Cardiac septum (tissue), 1 donor: Measurements from ENCODE around the gene FNDC1. TPM values are rescaled to one million over a fixed set of nuclear protein-coding genes. Genes with fewer than 3 reads are reported as not detected.

Source experiments
- DNase-seq: peaks from one replicate; pipeline ENCODE4 v3.0.0-alpha.2; 2020; ENCODE audit warnings: low spot score
- intact Hi-C: fragments of 100-400 bp; cut with DNase I; formaldehyde crosslinking; loops from one replicate; pipeline ENCODE4 v1.14.0; 2022
- total RNA-seq: library from RNA; stranded (reverse); fragmentation: NEBNext Ultra II Directional; extraction: Animal tissue kit (Norgen Biotek cat#: 25700); gene quantifications from one replicate; pipeline ENCODE4 v1.2.1, GENCODE V29; 2021
- donor health status: DM: no; HTN: no; CAD: no.

The FNDC1 gene
- total RNA-seq, 1 donor from 2014 or later = 1.9 TPM

DNA sequence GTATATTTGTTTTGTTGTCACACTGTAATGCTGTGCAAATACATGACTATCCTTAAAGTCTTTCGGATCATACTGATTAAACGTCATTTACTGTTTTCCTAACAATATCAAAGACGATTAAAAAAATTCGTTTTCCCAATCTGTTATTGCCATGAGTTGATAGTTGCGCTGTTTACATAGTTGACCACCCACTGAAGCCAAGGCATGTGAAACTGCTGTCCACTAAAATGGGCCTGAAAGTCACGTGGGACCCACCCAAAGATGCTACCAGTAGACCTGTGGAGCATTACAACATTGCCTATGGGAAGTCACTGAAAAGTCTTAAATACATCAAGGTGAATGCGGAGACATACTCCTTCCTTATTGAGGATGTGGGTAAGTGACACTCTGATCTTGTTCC, 28.1 kb downstream of the FNDC1 start:
- intact Hi-C loops = no loop called here

DNA sequence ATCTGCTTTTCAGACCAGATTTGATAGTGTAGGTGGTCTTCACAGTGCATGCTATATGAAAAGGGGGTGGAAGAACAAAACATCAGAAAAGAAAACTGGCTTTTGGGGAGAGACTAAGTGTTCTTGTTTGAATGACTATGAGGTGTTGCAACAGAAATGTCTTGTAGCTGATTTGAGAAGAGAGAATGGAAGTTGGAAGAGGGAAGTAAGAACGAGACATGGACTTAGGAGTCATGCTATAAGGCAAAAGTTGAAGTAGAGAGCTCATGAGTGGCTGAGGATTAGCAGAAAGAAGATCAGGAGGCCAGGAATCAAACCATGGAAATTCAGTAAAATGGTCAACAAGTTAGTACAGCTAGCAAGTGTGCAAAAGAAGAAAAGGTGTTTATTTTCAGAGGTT, 32.1 kb downstream of the FNDC1 start:
- intact Hi-C loops = no loop called here
- DNase-seq = no peak

More for the DNA sequence above, 28.1 kb downstream of the FNDC1 start:
- no peak for DNase-seq

DNA sequence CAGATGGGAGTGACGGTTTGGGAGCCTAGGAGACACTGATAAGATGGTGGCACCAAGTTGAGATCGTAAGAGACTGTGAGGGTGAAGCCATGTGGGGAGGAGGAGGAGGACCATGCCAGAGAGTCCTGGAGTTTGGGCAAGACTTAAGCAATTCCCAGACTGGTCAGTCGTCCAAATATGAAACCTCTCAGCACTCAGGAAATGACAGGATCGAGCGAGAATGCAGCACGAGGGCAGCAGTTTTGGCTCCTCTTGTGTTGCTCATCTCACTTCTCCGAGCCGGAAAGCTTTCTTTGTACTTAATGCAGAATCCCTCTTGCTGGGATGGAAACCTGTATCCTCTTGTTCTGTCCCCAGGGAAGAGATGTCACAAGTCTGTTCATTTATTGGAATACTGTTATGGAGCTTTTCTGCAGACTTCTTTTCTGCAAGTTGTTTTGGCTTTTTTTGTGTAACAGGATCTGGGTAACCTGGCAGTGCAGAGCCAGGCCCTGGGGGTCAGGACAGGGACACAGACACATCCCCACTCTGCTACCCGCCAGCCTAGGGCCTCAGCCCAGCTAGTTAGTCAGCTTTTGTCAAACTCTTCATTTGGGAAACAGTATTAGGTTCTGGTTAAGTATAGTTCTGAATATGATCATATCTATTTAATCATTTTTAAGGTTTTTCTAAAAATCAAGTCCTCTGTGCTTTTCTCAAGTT, 34.3 kb downstream of the FNDC1 start:
- intact Hi-C loops = no loop called here
- DNase-seq = no peak

DNA sequence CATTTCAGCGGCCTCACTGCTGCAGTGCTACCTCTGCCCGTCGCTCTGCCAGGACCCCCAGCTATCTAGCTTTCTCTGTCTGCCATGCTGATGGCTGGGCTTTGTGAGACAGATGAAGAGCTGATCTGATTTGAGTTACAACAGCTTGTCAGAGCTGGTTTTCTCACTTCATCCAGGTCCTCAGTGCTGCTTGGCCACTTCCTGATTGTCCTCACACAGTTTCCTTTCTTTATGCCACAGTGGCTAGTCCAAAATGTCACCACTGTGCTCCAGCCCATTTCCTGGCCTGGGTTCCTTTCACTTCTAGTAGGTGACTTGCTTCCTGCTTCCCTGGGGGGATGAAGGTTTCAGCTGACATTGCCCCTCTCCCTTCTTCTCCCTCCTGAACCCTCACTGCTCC, 35.4 kb downstream of the FNDC1 start:
- DNase-seq = no peak
- intact Hi-C loops = no loop called here

DNA sequence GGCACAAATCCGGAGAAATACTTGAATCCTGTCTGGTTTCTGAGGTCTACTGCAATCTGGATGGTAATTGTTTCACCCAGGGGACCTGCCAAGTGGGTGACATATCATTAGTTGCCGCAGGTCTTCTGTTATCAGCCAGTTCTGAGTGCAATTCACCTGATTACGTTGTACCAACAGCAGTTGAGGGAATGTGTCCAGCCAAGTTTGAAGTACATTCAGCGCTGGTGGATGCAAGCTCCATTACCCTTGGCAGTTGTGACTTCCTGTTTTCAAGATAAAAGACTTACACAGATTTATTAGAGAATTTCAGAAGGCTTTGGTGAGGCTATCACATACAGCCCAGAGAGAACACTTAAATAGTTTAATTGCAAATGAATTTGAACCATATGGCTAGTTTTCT, 42.8 kb downstream of the FNDC1 start:
- intact Hi-C loops = no loop called here
- DNase-seq = no peak

DNA sequence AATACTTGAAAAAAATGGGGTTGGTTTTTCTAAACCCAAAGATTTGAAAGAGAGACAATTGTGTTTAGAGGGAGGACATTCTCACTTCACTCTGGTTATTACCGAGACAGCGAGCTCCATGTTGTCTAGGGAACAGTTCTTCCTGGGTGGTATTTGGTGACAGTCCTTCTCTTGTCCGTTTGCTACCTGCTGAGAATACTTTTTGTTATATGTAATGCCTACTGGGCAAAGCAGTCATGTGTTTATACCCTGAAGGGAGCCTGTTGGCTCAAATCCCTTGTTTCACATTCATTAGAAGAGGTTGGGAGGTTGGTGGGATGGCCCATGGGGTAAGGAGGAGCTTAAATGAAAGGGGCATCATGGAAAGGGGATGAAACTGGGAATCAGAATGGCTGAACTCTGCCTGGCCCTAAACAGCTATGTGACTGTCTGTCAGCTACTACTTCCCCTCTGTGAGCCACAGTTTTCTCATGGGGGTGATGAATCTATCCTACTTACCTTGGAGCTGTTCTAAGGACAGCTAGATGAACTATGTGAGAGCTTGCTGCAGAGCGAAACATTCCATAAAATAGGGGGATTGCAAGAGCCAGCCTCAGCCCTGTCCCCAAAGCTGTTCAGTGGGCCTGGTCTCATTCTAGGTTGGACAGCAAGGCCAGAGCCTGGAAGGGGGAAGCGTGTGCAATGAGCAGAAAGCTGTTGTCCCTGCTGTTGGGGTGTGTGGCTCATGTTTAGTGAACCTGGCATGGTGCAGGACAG, 43.5 kb downstream of the FNDC1 start:
- intact Hi-C loops = no loop called here
- DNase-seq = no peak

DNA sequence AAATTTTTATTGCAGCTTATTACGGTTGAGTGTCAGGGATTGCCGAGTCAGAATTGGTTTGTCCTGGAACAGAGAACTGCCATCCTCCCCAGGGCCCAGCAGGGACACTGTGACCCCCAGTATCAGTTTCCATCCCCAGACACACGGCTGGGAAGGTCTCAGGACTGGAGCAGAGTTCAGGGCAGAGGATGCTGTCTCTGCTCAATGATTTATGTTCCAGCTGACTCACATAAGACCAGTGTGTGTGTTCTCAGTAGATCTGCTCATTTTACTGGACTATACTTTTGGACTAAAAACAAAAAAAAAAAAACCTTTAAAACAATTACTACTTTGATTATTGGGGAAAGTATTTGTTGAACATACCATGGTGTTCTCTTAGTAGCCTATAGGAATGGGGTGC, 44.2 kb downstream of the FNDC1 start:
- intact Hi-C loops = no loop called here
- DNase-seq = no peak

DNA sequence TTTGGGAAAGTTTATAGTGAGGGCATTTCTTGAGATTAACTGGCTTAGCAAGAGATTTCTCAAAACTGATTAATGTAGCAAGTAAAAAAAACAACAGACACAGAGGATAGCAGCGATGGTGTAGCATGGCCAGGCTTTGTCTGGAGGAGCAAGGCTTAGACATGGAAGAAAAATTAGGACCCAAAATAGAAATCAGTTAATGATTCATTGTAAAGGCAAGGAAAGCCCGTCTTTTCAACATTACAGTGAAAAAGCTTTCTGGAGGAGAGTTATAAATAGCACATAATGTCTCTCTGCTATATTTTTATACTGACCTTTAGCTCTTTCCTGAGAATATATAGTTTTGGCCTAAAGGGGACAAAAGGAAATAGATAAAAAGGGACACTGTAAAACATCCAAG, 45.1 kb downstream of the FNDC1 start:
- DNase-seq = no peak
- intact Hi-C loops = no loop called here

DNA sequence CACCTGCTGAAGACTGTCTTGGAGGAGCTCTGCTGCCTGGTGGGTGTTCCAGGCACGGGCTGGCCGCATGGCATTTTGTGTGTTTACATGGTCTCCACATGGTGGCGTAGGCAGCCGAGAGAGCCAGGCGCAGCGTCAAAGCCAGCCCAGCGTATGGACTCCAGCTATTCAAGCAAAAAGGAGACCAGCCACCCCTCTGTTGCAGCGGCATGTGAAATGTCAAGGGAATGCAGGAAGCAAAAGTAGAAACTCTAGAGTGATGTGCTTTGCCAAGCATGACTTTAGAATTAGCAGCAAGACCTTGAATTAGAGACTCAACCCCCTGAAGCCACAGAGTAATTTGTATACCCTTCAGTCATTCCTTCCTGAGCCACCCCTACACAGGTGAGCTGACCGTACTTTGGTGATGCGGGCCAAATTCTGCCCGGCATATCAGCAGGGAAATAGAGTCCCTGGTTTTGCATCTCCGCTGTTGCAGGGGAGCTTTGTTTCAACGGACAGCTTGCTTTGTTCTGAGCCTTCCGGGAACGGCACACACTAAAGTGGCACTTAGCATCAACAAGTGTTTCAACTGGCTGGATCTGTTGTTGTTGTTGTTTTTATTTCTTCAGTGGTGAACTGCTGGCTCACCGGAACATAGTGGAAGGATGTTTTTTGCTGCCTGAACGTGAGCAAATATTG, 48.5 kb downstream of the FNDC1 start:
- no peak for DNase-seq
- intact Hi-C loops = no loop called here

DNA sequence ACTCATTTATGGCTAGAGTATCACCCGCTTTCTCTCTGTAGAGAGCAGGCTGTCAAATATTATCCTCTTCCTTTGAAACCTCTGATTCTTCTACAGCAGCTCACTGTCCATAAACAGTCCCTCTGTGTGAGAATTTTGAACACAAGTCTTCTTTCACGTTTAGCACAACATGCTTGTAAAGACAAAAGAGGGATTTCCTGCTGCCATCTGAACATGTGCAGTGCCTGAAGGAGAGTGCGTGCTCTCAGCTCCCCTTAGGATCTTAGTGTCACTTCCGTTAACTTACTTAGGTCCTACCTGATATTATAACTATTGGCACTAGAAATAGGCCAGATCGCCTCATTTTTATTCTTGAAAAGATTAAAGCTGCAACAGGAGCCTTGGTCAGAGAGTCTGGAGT, 50.9 kb downstream of the FNDC1 start:
- intact Hi-C loops = no loop called here
- no peak for DNase-seq

DNA sequence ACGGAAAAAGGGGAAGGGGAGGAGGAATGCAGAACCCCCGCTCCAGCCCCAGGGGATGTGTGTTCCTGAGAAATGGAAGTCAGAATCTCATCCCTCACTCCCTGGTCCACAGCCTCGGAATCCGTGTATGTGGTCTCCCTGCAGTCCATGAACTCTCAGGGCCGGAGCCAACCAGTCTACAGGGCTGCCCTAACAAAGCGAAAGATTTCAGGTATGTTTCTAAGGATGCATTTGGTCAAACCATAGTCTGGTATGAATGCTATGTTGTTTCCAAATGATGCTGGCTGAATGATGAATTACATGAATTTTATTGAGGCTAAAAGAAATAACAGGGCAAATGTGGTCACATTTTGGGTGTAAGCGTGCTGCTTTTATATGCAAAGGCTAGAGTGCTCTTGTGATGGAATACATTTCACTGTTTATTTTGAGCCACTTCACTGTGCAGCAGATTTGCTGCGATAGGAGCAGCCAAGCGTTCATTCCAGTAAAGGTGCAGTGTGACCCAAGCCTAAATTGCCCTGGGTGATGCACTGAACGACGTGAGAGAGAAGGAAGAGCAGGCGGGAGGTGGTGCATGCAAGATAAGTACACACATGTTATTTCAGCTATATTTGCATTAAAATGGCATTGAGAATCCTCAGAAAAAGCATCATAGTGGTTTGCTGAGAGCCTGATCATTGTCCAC, 52.4 kb downstream of the FNDC1 start:
- intact Hi-C loops = no loop called here
- no peak for DNase-seq

DNA sequence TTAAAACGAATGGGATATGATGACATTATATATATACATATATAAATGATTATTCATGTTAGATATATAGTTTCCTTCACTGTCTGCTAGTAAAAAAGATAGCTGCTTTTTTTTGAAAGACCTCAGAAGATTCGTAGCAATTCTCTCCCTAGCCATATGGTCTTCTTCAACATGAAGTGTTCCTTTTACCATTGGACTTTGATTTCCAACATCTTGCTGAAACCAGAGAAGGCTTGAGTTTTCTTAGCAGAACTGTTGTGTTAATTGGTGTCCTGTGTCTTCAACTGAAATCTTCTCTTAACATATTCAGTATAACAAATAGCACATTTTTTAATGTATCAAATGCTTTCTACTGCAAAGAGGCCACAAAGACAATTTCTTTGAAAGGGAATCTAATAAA, 55.3 kb downstream of the FNDC1 start:
- DNase-seq = no peak
- intact Hi-C loops = no loop called here

DNA sequence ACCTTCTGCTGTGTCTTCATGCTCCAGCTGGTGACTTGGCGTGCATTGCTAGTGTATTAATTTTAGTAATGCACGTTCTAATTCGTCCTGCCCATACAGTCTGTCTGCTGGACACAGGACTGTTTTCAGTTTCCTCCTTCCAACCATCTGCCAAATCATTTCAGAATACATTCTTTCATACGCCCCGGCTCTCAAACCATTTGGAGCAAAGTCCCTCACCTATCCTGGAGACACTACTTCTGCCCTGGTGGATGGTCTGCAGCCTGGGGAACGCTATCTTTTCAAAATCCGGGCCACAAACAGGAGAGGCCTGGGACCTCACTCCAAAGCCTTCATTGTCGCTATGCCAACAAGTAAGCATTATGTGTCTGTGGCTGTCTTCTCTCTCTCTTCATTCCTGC, 60.5 kb downstream of the FNDC1 start:
- intact Hi-C loops = no loop called here
- no peak for DNase-seq

DNA sequence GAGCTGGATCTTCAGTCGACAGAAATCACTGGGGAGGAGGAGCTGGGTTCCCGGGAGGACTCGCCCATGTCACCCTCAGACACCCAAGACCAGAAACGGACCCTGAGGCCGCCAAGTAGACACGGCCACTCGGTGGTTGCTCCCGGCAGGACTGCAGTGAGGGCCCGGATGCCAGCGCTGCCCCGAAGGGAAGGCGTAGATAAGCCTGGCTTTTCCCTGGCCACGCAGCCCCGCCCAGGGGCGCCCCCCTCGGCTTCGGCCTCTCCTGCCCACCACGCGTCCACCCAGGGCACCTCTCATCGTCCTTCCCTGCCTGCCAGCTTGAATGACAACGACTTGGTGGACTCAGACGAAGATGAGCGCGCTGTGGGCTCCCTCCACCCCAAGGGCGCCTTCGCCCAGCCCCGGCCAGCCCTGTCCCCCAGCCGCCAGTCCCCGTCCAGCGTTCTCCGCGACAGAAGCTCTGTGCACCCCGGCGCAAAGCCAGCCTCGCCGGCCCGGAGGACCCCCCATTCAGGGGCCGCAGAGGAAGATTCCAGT, 63.0 kb downstream of the FNDC1 start:
- intact Hi-C loops = no loop called here
- no peak for DNase-seq

DNA sequence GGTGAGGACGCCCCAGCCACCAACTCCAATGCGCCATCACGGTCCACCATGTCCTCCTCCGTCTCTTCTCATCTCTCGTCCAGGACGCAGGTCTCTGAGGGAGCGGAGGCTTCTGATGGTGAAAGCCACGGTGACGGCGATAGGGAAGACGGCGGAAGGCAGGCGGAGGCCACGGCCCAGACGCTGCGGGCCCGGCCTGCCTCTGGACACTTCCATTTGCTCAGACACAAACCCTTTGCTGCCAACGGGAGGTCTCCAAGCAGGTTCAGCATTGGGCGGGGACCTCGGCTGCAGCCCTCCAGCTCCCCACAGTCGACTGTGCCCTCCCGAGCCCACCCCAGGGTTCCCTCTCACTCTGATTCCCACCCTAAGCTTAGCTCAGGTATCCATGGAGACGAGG, 63.6 kb downstream of the FNDC1 start:
- DNase-seq = no peak
- intact Hi-C loops = no loop called here

DNA sequence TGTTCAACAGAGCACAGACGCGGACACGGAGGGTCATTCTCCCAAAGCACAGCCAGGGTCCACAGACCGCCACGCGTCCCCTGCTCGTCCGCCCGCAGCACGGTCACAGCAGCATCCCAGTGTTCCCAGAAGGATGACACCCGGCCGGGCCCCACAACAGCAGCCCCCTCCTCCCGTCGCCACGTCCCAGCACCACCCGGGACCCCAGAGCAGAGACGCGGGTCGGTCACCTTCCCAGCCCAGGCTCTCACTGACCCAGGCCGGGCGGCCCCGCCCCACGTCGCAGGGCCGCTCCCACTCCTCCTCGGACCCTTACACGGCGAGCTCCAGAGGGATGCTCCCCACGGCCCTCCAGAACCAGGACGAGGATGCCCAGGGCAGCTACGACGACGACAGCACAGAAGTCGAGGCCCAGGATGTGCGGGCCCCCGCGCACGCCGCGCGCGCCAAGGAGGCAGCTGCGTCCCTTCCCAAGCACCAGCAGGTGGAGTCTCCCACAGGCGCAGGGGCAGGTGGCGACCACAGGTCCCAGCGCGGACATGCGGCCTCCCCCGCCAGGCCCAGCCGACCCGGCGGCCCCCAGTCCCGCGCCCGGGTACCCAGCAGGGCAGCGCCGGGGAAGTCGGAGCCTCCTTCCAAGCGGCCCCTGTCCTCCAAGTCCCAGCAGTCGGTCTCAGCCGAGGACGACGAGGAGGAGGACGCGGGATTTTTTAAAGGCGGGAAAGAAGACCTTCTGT, 64.3 kb downstream of the FNDC1 start:
- intact Hi-C loops = no loop called here
- DNase-seq = no peak

DNA sequence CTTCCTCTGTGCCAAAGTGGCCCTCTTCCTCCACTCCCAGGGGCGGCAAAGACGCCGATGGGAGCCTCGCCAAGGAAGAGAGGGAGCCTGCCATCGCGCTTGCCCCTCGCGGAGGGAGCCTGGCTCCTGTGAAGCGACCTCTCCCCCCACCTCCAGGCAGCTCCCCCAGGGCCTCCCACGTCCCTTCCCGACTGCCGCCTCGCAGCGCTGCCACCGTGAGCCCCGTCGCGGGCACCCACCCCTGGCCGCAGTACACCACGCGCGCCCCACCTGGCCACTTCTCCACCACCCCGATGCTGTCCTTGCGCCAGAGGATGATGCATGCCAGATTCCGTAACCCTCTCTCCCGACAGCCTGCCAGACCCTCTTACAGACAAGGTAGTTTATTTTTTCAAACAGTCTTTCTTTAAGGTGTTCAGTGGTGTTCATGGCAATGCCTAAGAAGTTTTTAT, 64.9 kb downstream of the FNDC1 start:
- DNase-seq = no peak
- intact Hi-C loops = no loop called here

DNA sequence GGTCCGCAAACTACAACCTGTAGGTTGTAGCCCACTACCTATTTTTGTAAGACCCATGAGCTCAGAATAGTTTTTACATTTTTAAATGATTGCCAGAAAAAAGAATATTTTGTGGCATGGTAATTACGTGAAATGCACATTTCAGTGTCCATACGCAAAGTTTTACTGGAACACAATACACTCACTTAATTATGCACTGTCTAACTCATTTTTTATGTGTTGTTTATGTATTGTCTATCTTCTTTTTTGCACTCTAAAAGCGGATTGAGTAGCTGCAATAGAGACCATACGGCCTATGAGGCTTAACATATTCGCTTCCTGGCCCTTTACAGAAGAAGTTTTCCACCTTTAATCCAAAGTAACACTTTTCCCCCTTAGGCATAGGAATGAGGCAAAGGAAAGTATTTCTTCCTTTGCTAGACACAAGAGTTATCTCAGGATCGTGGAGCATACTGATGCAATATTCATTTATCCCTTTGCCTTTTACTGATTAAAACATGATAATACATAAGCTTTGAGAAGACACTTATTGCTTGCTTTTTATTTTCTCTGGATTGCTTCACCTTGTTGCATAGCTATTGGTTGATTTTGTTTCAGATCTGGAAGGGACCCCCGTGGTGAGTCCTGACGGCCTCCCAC, 69.8 kb downstream of the FNDC1 start:
- DNase-seq = no peak
- intact Hi-C loops = no loop called here

DNA sequence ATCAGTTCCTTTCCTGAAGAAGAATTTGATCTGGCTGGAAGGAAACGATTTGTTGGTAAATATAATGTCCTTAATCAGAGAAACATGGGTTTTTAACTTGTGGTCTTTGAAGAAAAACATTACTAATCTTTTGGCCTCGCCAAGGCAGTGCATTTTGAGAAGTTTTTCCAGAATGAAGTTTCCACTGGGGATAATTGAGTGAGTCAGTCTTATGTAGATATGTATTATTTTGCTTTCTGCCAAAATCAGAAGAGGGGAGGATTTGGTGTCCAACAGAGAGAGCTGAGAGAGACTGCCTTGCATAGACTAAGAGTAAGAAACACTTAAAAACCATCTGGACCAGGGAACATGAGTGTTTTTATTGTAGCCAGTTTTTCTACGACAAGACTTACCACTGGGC, 79.9 kb downstream of the FNDC1 start:
- no peak for DNase-seq
- intact Hi-C loops = loop anchor here (5.0 kb wide), 1 partner anchor 173 kb away; no protein-coding TSS in a partner anchor
